Brain pericyte (primary cell): ENCODE data around the gene CENPU.
"Not testable (repeated sequence)": the region's sequence is repeated elsewhere in the genome, so short reads cannot be mapped to it uniquely, and the experiment has no call there.

Experiments used
- DNase-seq: peaks from one replicate; pipeline ENCODE4 v3.0.0-alpha.2; 2012; ENCODE audit warnings: low read depth, low spot score

The CENPU gene, protein sequence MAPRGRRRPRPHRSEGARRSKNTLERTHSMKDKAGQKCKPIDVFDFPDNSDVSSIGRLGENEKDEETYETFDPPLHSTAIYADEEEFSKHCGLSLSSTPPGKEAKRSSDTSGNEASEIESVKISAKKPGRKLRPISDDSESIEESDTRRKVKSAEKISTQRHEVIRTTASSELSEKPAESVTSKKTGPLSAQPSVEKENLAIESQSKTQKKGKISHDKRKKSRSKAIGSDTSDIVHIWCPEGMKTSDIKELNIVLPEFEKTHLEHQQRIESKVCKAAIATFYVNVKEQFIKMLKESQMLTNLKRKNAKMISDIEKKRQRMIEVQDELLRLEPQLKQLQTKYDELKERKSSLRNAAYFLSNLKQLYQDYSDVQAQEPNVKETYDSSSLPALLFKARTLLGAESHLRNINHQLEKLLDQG

DNA sequence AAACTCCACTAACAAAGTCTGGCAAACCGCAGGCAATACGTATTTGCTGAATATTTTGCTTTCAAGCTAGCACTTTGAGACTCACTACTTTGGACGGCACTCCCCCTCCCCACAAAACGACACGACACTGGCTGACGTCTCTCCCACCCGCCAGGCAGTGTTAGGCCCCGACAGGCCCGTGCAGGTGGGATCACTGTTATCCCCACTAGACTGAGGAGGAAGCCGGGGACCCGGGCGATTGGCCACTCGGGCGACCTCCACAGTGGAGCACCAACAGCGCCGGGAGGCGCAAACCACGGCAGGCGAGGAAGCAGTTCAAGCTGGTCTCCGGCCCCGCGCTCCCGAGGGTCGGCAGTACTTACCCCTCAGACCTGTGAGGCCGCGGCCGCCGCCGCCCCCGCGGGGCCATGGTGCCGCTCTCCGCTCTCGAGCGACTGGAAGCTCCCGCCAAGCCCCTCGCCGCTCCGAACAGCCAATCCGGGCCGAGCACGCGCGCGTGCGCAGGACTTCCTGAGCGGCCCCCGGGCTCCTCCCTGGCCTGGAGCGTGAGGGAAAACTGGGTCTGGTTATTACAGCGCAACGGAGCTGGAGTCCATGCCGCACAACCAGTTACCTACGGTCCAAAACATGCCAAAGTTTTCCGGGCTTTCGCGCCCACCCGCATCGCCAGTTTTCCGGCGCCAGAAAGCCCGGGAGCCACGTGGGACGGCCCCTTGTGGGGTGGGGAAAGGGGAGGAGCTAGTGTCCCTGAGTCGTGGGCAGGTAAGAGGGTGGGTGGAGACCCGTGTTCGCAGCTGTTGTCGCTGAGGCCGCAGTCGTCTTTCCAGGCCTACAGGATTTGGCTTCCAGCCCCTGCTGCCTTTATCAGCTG is at the start of gene CENPU:
TSS of gene CENPU (minus strand) at position 443 of the 871 bp plus-strand sequence. CDS start at position 409, 34 bp downstream.
- peak; percentile 94 for DNase-seq

DNA sequence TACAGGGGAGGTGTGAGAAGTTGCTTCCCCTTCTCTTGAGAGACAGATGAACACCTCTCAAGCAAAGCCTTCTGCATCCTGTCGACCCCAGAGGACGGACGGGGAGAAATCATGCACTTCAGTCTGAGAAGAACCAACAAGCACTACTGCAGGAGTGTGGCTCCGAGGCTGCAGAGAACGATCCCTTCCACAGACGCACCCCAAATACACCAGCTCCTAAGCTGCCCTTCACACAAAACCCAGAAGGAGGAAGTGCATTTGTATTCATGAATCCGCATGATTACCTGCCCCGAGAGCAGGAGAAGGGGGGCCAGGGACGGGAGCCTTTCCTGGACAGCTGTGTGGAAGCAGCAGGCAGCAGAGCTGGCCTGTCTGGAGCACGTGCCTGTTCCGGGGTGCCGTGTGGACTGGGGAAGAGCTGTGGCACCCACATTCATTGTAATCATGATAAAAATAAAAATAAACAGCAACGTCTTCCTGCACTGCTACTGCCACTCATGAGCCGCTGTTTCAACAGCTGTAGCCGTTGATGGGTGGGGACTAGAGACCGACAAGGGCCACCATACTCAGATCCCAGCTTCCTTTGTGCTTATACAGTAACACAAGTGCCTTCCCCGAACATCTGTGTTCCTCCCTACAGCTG is 49.0 kb upstream of the CENPU start:
- no peak for DNase-seq

DNA sequence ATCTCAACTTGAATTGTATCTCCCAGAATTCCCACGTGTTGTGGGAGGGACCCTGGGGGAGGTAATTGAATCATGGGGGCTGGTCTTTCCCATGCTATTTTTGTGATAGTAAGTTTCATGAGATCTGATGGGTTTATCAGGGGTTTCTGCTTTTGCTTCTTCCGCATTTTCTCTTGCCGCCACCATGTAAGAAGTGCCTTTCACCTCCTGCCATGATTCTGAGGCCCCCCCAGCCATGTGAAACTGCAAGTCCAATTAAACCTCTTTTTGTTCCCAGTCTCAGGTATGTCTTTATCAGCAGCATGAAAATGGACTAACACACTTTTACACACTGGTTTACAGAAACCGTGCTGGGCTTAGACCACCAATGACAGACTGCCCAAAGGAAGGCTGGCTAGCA is 45.3 kb upstream of the CENPU start:
- DNase-seq = not testable (repeated sequence)

DNA sequence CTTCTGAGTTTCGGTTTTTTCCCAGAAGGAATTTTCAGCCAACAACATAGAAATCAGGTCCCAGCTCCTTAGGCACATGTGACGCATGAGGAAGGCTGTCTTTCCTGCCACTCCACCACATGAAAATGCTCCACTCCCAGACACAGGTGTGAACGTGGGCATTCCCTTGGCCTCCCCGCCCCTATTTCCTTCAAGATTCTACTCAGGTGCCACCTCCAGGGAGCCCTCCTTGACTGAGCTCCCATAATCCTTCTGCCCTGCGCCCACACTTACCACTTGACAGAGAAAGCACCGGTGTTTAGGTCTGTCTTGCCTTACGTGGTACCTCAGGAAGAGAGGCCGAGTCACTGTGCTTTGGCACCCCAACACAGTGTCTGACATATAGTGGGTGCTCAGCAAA is 44.4 kb upstream of the CENPU start:
- no peak for DNase-seq

DNA sequence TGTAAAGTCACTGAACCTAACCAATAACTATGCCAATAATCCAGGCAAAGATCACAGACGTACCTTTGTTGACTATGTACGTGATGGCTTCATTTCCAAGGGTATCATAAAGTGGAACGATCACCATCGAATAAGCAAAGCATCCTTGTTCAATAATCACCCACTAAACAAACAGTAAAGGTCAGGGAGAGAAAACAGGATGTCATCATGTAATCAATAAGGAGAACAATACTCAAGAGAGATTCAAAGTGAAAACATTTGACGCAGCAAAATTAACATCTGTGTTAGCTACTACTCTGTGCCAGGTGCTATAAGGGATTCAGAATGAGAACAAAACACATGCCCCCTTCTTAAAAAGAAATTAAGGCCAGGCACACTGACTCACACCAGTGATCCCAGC is 42.9 kb upstream of the CENPU start:
- DNase-seq = no peak

DNA sequence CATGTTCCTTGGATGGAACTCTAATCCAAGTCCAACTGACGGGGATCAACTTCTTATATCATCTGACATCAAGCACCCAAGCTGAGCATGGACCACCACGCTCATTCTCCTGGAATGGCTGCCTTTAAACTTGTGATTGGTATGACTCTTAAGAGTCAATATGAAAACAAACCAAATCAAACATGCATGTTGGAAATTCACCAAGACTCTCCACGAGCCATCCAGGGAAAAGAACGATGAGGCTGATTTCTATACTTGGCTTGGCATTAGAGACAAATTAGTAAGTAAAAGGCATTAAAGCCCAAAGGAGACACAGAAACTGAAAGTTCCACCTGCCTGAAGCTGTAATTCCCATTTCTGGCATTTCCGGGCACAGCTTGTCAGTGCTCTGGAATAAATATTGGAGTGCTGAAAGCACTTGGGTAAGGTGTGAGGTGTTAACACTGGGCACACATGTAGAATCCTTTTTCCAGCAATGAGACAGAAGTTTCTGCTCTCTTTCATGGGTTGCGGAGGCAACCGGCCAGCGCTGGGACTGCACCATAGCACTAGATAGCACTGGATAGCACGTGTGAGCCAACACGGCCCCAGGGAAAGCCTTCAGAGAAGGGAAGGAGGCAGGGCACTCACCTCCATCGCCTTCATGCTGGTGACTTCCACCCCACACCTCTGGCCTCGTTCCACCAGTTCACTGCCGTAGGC is 42.1 kb upstream of the CENPU start:
- DNase-seq = no peak

DNA sequence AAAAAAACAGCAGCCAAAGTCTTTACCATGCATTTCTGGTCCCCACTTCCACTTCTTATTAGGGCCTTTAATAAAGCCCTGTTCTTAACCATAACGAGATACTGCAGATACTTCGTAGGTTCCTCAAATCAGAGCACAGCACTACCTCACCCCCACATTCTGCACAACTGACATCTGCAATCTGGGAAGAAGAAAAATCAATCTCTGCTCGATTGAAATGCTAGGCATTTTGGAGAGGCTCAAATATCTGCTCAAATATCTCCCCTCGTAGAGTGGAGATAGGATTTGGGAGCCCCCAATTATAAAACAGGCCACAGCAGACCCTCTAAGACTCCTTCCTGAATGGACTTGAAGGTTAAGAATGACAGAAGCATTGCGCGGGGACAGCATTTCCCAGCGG is 40.3 kb upstream of the CENPU start:
- DNase-seq = no peak

DNA sequence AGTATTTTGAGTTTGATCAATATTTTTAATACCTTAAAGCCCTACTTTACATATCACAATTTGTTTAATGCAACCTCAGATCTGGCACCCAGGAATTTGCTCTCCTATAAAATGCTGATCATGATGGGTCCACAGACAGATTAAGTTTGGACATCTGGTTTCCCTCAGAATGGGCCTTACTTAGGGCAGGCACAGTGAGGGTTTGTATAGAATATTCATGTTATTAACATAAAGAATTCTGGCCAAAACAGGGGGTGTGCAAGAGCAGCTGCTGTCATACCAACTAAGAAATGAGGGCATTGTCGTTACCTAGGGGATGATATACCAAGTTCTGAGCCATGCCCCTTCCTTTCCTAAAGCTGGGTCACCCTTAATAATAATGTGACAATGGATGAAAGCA is 37.5 kb upstream of the CENPU start:
- no peak for DNase-seq

DNA sequence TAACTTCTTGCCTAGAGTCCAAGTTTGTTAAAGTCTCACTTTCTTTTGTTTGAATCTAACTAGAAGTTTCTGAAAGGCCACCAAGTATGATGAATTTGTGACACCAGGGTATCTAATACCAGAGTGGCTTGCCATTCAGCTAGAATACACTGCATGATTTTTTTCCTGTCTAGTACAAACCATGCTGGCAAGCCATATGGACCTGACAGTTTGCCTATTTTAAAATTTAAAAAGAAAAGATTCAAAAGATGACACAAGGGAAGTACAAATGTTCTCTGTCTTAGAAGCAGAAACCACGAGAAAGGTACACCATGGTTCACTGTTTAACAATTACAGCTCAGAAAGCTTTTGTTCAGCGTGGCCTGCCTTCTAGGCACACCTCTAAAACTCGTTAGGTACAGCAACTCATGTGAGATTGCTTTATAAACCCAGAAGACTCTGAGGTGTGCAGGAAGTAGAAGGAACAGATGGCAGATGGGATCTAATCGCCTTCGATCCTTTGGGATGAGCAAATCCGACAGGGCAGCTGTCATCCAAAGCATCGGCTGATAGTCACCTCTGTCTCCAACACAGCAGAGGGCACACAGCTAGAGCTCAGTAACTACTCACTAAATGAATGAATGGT is 35.4 kb upstream of the CENPU start:
- DNase-seq = no peak

DNA sequence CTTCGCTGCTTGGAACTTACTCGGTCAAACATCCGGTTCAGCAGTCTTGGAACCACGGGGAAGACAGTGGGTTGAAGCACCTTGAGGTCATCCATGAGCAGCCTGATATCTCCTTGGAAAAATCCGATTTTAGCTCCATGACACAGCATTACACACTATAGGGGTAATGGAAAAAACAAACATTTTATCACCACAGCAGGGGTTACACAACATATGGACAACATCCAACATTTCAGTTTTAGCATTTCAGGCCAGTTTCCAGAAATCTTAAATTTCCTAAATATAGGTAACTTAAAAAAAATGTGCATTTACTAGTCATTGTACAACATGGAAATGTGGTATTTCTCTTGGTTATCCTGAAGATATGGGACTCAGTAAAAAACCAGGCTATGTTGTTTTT is 34.4 kb upstream of the CENPU start:
- DNase-seq = no peak

DNA sequence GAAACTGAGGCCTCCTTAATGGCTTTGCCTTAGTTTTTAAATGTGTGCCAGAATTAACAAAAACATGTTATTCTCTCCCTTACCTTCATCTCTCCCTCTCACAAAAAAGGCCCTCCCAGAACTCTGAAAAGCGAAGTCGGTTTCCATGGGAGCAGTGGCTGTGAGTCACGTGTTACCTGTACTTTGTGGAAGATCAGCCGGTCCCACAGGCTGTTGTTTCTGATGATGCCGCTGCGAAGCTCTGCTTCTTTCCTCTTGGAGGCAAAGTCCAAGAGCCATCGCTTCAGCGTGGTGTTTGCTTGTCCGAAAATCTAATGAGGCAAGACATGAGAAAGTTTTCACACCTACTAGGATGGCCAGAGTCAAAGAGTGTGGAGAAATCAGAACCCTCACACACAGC is 32.5 kb upstream of the CENPU start:
- no peak for DNase-seq

DNA sequence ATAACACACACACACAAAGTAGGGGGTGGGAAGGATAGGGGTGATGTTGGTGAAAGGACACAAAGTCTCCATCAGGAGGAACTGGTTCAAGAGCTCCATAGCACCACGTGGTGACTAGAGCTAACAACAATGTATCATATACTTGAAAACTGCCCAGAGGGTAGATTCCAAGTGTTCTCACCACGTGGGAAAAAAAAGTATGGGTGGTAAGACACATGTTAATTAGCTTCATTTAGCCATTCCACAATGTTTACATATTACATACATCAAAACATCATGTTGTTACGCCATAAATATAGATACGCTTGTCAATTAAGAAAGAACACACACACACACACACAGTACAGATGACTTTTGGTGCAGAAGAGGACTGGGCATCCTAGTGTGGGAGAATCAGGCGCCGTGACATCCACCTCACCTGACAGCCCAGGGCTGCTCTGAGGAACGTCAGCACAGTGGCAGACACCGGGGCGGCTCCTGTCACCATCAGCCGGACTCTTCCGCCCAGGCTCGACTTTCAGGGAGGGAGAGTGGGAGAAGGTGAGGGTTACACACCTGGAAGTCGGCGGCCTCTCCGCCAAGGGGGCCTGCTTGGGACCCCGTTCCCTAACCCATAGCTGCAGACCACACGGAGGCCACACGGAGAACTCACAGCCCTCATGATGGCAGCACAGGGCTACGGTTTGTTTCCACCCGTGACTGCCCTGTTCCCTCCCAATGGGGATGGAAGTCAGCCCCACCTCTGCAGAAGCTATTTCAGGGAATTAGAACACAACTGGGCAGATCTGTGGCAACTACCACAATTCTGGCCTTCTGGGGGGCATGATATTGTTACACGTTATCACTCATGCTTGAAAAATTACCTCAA is 31.8 kb upstream of the CENPU start:
- DNase-seq = no peak

DNA sequence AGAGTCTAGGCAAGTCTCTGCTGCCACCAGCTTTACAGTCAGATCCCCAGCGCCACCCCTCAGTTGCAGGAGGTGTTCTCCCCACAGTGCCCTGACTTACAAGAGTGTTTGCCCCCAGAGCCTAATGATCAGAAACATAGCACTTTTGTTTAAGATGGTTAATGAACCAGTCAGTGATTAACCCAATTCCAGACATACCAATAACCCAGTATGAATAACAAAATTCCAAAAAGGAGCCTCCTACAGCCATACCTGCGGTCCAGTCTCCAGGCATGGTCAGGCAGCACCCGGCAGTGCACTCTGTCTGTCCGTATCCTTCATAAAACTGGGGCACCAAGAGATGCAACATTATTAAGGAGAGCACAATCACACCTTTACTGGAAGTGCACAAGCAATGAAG is 30.7 kb upstream of the CENPU start:
- no peak for DNase-seq

DNA sequence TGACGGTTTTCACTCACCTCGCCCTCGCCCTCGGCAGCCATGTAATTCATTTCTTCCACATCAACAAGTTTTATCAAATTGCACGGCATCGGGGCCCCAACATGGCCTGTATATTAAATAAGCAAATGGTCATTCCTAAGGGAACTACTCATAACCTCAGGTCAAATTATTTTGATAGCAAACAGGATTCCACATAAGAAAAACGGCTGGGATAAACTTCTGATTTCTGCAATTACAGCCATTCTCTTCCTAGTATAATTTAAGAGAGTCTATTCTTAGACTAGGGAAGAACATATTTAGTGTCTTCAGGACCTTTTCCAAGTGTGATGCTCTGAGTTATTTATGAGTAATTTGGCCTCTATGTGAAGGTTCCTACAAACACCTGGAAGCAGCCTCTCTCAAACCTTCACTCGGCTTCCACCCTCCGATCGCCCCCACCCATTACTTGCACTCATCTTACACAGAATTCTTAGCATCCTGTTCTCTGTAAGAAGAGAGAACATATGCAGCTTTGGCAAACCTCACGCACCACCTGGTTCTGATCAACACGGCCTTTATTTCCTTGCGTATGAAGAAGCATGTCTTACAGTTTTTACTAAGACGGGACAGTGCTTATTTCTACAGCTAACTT is 29.4 kb upstream of the CENPU start:
- no peak for DNase-seq

DNA sequence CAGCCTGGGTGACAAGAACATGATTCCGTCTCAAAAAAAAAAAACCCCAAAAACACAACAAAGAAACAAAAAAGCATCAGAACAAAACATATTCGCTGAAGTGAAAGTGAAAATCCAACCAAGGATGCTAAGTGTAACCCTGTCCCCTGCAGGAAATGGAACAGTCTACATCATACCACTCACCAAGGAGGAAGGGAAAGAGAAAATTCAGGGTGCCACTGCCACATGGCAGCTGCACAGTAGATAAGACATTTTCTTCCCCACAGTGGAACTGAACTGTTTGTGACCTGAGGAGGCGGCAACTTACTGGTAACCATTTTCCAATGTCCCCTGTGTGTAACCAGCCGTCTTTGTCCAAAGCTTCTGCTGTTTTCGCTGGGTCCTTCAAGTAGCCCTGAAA is 28.2 kb upstream of the CENPU start:
- DNase-seq = no peak

DNA sequence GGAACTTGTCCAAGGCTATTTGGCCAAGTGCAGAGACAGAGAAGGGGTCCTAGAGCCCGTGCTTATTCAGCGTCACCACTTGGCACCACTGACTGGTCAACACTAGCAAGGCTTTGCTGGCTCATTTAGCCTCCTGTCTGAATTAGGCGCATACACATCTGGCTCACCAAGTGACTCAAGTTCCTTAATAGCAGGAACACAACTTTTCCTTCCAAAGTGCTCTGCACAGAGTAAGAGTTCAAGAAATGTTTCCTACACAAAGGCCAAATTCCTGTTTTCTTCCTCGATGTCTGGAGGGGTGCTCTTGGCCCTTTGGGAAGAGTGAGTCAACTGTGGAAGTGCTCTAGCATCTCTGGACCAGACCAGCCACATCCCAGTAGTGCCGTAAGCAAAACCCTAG is 26.8 kb upstream of the CENPU start:
- no peak for DNase-seq

DNA sequence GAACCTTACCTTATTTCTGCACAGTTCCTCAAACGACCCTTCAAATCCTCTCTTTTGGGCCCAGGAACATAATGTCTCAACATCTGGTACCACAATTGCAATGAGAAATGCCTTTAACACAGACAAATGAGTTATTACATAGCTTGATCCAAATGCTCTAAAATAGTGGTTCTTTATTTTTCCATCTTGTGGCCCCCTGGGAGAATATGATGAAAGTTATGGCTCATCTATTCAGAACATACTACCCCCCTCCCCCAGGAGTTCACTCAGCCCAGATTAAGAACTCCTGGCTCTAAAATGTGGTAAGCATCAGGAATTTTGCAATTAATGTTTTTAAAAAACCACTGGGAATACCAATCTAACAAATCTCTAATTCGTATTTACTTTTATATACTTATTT is 23.9 kb upstream of the CENPU start:
- DNase-seq = no peak

DNA sequence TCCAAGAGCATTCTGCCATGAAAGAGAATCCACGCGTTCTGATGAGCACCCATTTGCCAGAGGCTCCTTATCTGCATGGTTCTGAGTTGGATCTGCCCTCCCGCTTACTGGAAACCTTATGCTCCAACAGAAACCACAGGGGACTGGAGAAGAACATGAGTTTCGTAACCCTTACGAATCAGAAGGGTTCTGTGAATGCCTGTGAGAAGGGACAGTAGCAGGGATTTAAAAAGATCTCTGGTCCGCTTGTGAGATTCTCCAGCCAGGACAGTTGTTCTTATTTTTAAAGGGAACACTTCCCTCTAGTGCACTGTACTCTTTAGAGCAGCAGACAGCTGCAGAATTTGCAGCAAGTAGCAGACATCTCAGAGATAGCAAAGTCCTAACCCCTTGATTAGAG is 22.5 kb upstream of the CENPU start:
- DNase-seq = no peak

DNA sequence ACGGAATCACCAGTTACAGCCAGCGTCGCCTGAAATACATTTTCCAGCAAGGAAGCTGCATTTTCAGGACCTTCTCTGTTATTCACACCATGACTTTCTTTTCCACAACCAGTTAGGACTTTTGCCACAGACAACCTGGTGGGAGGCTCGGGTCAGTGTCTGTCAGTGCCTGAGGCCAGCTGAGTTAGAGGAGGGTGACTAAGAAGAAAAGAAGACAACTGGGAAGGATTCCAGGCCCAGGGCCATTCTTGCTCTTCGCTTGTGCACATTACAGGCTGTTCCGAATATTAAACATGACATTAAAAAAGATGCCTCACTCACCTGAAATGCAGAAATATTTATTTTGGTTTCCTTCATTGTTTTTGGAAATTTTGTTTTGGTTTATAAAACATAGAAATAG is 21.4 kb upstream of the CENPU start:
- no peak for DNase-seq
